ENCODE data around the gene MYL3.

The MYL3 gene

GRCh38 chr3:46883054-46883829 lies 20.0 kb upstream of the MYL3 start:
- no peak for DNase-seq (ENCODE audit: low read depth)

DNA sequence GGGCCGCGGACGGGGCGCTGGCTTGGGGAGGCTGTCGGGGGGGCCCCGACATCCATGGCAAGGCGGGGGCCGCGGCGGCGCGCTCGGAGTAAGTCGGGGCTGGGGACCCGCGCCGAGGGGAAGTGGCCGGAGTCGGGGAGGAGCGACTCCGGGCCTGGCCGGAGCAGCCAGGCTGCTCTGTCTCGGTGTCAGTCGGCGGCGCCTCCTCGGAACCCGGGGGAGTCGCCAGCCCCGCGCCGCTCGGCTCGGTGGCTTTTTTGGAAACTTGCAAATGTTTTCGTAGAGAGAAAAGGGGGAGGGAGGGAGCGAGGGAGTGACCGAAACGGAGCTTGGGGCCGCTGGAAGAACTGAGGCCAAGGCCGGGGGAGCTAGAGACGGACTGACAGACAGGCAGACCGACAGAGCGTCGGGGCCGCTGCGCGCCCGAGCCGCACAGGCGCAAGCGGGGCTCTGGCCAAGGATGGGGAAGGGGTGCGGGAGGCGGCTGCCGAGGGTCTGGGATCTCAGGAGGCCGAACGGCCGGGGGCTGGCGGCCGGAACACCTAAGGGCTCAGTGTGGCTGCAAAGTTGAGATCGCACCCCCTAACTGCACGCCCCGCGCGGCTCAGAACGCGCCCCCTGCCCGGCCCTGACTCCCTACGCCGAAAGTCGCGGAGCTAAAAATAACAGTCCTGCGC lies 19.3 kb upstream of the MYL3 start:
- DNase-seq (ENCODE audit: low read depth), result no peak

DNA sequence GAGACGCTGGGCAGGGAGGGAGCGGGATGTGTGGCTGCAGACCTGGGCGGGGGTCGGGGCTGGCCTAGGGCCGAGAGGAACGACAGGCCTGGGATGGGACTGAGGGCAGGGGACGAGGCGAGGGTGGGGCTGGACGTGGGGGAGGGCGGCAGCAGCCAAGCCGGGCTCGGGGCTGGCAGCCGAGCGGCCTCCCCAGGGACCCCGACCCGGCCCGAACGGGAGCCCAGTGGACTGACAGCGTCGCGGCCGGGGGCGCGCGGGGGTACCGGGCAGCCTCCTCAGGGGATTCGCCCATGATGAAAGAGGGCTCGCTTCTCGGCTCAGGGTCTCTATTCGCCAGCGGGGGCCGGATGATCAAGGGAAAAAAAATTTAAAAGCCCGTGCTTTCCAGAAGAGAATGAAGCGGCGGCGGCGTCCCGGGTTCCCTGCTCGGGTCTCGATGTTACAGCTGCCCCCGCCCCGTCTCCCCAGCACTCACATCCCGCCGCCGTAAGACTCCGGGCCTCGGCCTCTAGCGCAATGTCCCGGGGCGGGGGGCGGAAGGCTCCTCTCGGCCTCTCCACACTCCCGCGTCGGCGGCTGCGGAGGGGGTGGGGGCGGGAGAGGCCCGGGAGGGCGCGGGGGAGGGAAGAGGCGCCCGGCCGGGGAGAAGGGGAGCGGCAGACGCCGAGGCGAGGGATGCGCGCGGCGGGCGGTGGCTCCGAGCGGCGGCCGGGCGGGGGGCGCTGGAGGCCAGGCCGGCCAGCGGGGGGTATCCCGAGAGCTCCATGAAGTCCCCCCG lies 18.5 kb upstream of the MYL3 start:
- no peak for DNase-seq (ENCODE audit: low read depth)

DNA sequence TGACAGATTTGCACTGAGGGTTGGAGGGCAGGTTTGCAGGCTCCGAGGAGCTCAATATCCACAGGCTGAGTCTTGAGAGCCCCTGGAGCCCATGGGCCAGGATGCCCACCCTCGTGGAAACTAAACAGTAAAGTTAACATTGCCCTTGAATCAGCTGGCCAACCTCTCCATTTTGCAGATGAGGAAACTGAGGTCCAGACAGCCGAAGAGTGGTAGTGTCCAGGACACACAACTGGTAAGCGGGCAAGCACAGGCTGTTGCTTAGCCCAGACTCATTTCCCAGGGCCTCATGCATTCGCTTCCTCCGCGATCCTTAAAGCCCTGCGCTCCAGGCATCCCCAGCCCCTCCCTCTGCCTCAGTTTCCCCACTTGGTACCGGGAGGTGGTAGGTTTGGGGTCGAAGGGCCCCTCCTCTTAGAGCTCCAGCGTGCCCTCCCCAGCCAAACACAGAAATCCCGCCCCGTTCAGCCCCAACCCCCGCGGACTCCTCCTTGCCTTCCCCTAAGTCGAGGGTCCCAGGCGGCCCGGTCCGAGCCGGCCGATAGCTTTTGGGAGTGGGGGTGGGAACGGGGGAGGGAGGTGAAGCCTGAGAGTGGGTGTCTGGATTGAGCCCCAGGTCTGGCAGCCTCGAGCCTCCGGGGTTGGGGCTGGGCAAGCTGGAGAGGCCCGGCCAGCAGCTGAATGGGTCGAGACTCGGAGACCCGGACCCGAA lies 17.8 kb upstream of the MYL3 start:
- DNase-seq (ENCODE audit: low read depth), result no peak

DNA sequence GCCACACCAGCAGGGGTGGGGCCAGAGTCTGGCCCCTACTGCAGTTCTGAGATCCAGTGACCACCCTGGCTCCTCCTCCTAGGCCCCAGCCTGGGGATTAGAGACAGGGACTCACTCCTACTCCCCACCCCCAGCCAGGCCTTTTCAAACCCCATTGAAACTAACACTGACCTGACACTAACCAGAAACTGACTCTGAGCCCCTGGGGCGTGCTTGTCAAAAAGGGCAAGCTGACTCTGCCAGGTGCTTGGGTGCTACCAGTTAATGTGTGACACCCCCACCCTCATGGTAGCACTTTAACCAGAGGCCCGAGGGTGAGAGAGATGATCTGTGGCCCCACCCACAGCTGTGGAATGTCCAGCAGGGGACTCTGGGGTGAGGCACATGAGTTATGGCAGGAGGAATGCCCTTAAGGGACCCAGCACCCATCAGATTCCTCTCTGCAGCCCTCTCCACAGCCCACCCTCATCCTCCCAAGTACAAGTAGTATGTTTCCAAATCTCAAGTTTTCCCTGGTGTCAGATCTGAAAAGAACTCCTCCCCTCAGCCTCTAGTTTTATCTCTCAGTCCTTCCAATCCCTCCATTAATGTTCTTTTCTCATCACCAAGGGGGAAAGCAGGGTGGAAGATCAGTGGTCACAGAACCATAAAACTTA lies 15.7 kb upstream of the MYL3 start:
- no peak for DNase-seq (ENCODE audit: low read depth)

DNA sequence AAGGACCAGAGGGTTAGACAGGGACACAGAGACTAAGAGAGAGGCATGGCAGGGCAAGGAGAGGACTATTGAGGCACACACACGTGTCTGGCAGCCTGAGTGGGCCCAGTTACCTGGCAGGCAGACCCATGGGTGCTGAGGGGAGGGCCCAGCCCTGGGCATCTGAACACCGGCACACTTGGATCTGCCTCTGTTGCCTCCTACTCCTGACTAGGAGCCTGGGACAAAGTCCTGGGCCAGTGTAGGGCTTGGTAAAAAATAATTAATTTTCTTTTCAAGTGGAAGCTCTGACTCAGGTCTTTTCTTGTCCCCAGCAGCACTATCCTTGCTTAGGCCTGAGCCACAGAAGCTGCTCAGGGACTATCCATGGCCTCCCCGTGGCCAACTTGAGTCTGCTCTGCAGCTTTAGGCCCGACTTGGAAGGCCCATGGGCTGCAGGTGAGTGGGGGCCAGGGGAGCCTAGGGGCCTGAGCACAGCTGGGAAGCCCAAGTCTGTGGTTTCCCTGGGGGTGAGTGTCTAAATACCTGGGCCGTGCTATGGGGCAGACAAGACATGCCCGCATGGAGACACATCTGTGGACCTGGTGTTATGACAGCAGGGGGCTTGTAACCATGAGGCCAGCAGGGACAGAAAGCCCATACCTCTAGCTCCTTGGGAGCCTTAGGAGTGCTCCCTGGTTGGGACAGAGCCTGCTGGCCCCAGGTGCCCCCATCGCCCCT lies 14.3 kb upstream of the MYL3 start, which contains the start of gene PTH1R:
Gene PTH1R (plus strand): TSS at position 316 of the 720 bp plus-strand sequence. CDS start 5,839 bp downstream, outside the sequence.
- DNase-seq (ENCODE audit: low read depth), result no peak

DNA sequence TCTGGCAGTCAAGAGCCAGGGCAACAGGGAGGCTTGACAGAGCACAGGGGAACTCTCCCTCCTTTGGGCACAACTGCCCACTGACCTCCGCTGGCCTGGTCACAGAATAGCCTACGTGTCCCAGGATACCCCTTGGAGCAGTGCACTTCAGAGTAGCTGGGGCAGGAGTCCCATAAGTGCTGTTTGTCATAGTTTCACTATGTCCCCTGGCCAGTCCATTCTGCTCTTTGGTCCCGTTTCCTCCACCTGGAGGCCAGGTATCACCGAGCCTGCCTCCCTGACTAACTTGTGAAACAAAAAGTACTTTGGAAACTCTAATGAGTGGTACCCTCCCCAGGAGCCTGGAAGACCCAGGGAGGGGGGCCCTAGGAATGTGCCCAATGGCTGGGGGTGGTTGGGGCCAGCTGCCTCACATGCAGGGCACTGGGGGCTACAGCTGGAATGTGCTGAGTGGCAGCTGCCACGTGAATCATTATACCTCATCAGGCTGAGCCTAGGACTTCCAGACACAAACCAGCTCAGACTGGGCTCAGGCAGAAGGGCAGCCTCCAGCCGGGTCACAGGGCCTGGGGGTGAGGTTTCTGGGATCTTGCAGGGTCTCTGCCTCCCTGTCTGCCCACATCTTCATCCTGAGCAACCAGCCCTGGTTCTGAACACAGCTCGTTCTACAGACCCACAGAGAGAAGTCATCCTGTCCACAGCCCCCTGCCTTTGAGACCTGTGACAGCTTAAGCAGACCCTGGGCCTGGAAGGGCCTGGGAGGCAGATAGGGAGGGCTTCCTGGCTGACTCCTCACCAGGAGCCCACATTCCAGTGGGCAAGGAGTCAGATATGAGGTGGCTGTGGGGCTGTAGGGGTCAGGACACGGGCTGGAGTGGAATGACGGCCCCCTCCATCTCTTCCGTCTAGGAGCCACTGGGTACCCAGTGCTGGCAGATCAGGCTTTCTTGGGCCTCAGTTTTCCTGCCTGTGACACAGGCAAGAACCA lies 13.4 kb upstream of the MYL3 start:
- no peak for DNase-seq (ENCODE audit: low read depth)

DNA sequence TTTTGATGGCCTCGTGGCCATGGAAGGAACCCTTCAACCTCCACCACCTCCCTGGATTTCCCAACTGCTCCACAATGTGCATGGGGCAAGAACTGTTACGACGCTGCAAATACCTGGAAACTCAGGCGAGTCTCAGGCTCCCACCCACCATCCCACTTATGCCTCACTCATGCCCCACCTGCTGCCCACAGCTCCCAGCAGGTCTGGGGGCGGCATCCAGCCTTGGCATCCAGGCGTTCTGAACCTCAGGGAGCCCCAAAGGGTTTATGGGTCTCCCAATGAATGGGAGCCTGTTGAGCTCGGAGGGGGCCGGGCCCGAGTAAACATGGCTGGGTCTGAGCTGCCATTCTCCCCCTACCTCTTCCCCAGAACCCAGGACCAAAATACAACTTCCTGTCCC lies 12.3 kb upstream of the MYL3 start:
- no peak for DNase-seq (ENCODE audit: low read depth)

DNA sequence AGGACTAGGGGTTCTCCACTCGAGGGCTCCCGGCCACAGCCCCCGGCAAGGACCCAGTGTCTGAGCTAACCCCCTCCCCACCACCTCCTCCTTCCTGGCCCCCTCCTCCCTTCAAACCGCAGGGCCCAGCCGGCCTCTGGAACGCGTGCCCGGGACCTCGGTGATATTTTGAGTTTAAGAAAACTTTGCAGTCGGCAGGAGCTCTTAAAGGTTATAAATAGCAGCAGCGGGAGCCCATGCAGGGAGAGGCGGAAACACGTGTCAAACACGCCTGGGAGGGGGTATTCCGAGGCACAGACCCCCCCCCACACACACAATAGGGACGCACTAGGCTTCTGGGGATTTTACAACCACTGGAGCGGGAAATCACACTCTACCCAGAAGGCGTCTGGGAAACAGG lies 11.2 kb upstream of the MYL3 start:
- DNase-seq (ENCODE audit: low read depth), result no peak

- DNase-seq (ENCODE audit: low read depth), result no peak
Observed at GRCh38 chr3:46873521-46873920, 10.3 kb upstream of the MYL3 start.

DNA sequence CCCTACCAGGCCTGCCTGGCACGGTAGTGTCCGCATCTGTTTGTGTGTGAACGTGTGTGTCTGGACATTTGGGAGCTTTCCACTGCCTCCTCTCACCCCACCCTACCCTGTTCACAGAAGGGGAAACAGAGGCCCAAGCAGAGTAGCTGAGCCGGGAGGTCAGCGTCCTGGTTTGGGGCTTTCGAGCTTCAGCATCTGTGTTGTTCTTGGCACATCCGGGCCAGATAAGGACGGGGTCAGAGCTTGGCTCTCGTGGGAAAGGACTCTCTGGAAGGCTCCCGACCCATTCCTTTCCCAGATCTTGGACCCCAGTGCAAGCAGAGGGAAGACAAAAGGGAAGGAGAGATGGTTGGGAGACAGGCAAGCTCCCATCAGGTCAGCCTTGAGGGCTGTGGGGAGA lies 8.0 kb upstream of the MYL3 start:
- no peak for DNase-seq (ENCODE audit: low read depth)

GRCh38 chr3:46870651-46871050 lies 7.4 kb upstream of the MYL3 start:
- no peak for DNase-seq (ENCODE audit: low read depth)

DNA sequence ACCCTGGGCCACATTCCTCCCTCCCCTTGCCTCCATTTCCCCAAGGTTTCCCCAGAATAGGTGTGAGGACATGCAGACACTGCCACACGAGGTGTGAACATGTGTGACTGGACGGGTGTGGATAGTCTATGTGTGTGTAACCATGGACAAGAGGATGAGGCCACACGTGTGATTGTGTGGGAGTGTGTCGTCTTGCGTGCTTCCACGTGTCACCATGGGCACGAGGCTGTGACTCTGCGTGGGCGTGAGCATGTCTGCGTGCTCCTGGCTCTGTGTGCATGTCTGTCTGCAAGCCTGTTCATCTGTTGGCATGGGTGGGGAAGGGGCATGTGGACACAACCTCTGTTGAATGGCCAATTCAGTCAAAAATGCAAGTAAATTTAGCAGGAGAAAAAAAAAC lies 6.2 kb upstream of the MYL3 start:
- DNase-seq (ENCODE audit: low read depth), result no peak

GRCh38 chr3:46868948-46869347 lies 5.7 kb upstream of the MYL3 start:
- no peak for DNase-seq (ENCODE audit: low read depth)

- no peak for DNase-seq (ENCODE audit: low read depth)
Observed at GRCh38 chr3:46868287-46868686, 5.0 kb upstream of the MYL3 start.

- no peak for DNase-seq (ENCODE audit: low read depth)
Observed at GRCh38 chr3:46867550-46867898, 4.3 kb upstream of the MYL3 start.

DNA sequence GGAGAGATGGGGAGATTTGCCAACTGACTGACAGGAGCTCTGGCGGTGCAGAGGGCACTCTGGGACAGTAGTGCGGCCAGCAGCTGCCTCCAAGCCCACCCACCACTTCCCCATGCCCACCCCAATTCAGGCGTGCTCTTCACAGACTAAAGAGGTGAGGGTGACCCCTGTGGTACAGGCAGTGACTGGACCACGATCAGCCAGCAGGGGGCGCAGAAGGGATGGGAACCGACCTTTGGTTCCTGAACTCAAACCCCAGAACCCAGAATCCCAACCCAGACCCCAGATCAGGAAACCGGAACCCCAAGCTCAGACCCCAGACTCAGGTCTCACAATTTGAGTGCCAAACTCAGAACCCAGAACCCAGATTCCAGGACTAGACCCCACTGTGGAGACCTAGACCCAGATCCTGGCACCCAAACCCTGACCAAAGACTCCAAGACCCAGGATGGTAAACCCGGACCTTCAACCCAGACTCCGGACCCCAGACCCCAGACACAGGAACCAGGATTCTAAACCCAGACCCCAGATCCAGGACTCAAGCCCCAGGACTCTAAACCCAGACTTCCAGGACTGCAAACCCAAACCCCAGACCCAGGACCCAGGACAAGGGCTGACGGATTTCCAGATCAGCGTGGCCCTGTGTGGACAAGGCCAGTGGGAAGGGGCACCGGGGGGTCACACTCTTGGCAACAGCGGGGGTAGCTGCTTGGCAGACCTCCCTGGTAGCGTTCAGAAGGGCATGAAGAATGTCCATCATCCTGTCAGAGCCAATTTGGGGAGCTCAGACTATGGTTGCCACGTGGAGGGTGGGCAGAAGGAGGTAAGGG lies 3.7 kb upstream of the MYL3 start:
- DNase-seq (ENCODE audit: low read depth), result no peak

- no peak for DNase-seq (ENCODE audit: low read depth)
Observed at GRCh38 chr3:46866032-46866595, 2.9 kb upstream of the MYL3 start.

GRCh38 chr3:46865546-46865945 lies 2.3 kb upstream of the MYL3 start:
- no peak for DNase-seq (ENCODE audit: low read depth)

Measured in HS-5 (cell line).